Liver (tissue), 9 donors: ENCODE results near the gene CAPN10. TPM values are rescaled to one million over a fixed set of nuclear protein-coding genes. Genes with fewer than 3 reads are reported as not detected.

Experiments used
- DNase-seq: peaks from one replicate; pipeline ENCODE4 v3.0.0-alpha.2; 2017; ENCODE audit warnings: low spot score
- H3K27ac ChIP-seq, 2 donors: one replicate each; pipeline ENCODE4 v1.7.0; 2013; ENCODE audit warnings: inconsistent platforms in 2 of 2, low read length in 2 of 2, control low read depth in 1 of 2, low read depth in 1 of 2, mild to moderate bottlenecking in 1 of 2
- H3K27me3 ChIP-seq, 4 donors: one replicate each; pipeline versions ENCODE4 v1.6.1 to v1.7.0; 2013; ENCODE audit warnings: low read length in 3 of 4, inconsistent platforms in 1 of 4, mild to moderate bottlenecking in 1 of 4, moderate library complexity in 1 of 4; ENCODE audit not compliant: control insufficient read depth in 4 of 4, insufficient read depth in 4 of 4
- H3K36me3 ChIP-seq, 4 donors: one replicate each; pipeline versions ENCODE4 v1.6.1 to v1.7.0; 2013; ENCODE audit warnings: low read length in 3 of 4, mild to moderate bottlenecking in 3 of 4, low read depth in 1 of 4, moderate library complexity in 1 of 4; ENCODE audit not compliant: control insufficient read depth in 4 of 4, insufficient read depth in 3 of 4
- H3K4me1 ChIP-seq, 4 donors: one replicate each; pipeline versions ENCODE4 v1.6.1 to v1.7.0; 2013; ENCODE audit warnings: low read length in 3 of 4, mild to moderate bottlenecking in 3 of 4, moderate library complexity in 1 of 4; ENCODE audit not compliant: control insufficient read depth in 4 of 4, insufficient read depth in 4 of 4
- H3K4me3 ChIP-seq, 3 donors: one replicate each; pipeline versions ENCODE4 v1.6.1 to v1.7.0; 2013; ENCODE audit warnings: low read length in 3 of 3, control low read depth in 1 of 3, low read depth in 1 of 3, mild to moderate bottlenecking in 1 of 3
- H3K9ac ChIP-seq, 2 donors: one replicate each; pipeline ENCODE4 v1.7.0; 2013; ENCODE audit warnings: low read length in 2 of 2, mild to moderate bottlenecking in 2 of 2, moderate library complexity in 2 of 2, control low read depth in 1 of 2, low read depth in 1 of 2
- H3K9me3 ChIP-seq, 4 donors: one replicate each; pipeline versions ENCODE4 v1.6.1 to v1.7.0; 2013; ENCODE audit warnings: low read length in 3 of 4; ENCODE audit not compliant: control insufficient read depth in 4 of 4
- CTCF ChIP-seq: fragments of 150-350 bp; IDR thresholded peaks from 2 replicates; pipeline ENCODE4 v1.5.1; 2017; ENCODE audit warnings: improper control_type of control experiment, low read depth, low read length; ENCODE audit not compliant: missing input control
- EGR1 ChIP-seq, 2 donors: IDR thresholded peaks; 2 replicates each; pipeline ENCODE4 v1.6.1; 2016 to 2018; ENCODE audit warnings: antibody characterized with exemption in 2 of 2, low read depth in 2 of 2
- FOXA2 ChIP-seq: IDR thresholded peaks from 2 replicates; pipeline ENCODE4 v1.6.1; 2016; ENCODE audit warnings: antibody characterized with exemption
- HNF4A ChIP-seq, 2 donors: conservative IDR thresholded peaks; 2 replicates each; pipeline ENCODE4 v1.6.1; 2016; ENCODE audit warnings: antibody characterized with exemption in 2 of 2, mild to moderate bottlenecking in 2 of 2
- NR2F2 ChIP-seq: IDR thresholded peaks from 2 replicates; pipeline ENCODE4 v1.6.1; 2016; ENCODE audit warnings: antibody characterized with exemption
- RAD21 ChIP-seq, 2 donors: IDR thresholded peaks; 2 replicates each; pipeline ENCODE4 v1.6.1; 2016; ENCODE audit warnings: antibody characterized with exemption in 2 of 2, mild to moderate bottlenecking in 2 of 2
- REST ChIP-seq: IDR thresholded peaks from 2 replicates; pipeline ENCODE4 v1.6.1; 2016; ENCODE audit warnings: antibody characterized with exemption, mild to moderate bottlenecking
- RXRA ChIP-seq, 2 donors: IDR thresholded peaks; 2 replicates each; pipeline ENCODE4 v1.6.1; 2017 to 2018; ENCODE audit warnings: antibody characterized with exemption in 2 of 2, mild to moderate bottlenecking in 1 of 2
- TAF1 ChIP-seq: conservative IDR thresholded peaks from 2 replicates; pipeline ENCODE4 v1.6.1; 2016; ENCODE audit warnings: antibody characterized with exemption, mild to moderate bottlenecking
- YY1 ChIP-seq: IDR thresholded peaks from 2 replicates; pipeline ENCODE4 v1.6.1; 2016; ENCODE audit warnings: antibody characterized with exemption, mild to moderate bottlenecking
- ZBTB33 ChIP-seq: IDR thresholded peaks from 2 replicates; pipeline ENCODE4 v1.6.1; 2016; ENCODE audit warnings: antibody characterized with exemption
- WGBS: extraction: QIAGEN DNeasy Blood & Tissue Kit; methylation state at CpG from one replicate; pipeline ENCODE4 v1.1.7; 2013; 5-methylcytosine and 5-hydroxymethylcytosine counted together
- polyA plus RNA-seq, 2 donors: library from polyadenylated mRNA; stranded (reverse) in 1 of 2; unstranded in 1 of 2; fragments of 200-250 nt in 1 of 2; fragments of >200 nt in 1 of 2; fragmentation: Nextera tagmentation in 1 of 2; extraction: Ambion mirVana in 1 of 2; gene quantifications; one replicate each; pipeline versions ENCODE4 v1.2.1 to v1.2.3, GENCODE V29; 2013 to 2015
- total RNA-seq, 2 donors: library from RNA; depleted of rRNA; stranded (reverse); fragments of >200 nt; gene quantifications; one replicate each; pipeline ENCODE4 v1.2.3, GENCODE V29; 2014
- donor health status: healthy.
- donor health status: healthy.
- donor health status: healthy.
- donor health status: healthy.
- donor health status: healthy.

The CAPN10 gene
- total and polyA plus RNA-seq, 4 donors: 4.8 to 11.3 (median 6.5) TPM

GRCh38 chr2:240605867-240606743 is 19.6 kb downstream of the CAPN10 start (continued):
- no peak for TF ChIP-seq CTCF
- no peak for TF ChIP-seq FOXA2
- TF ChIP-seq YY1: no peak

- 87% methylated on average over 10 of the region's 10 CpGs for WGBS
- DNase-seq: no peak
These were observed 25.2 kb downstream of the CAPN10 start for GRCh38 chr2:240611601-240612210.

More at GRCh38 chr2:240611601-240612210, 25.2 kb downstream of the CAPN10 start:
- peaks cover 0 to 3% (median 0%) of the 10 kb centered on the region in 4 donors for H3K4me1 ChIP-seq
- H3K27me3 ChIP-seq: no peaks in the 10 kb centered on the region
- no peak overlapping the region for H3K27ac ChIP-seq
- TF ChIP-seq FOXA2 (no peak), EGR1 (IDR thresholded peaks at IDR 0.05; ENCODE audit: low read depth in 2 of 2) (no peak), NR2F2 (no peak), TAF1 (no peak), HNF4A (conservative IDR thresholded peaks at IDR 0.05) (no peak), RXRA (IDR thresholded peaks at IDR 0.05) (no peak), CTCF (no peak), RAD21 (IDR thresholded peaks at IDR 0.05) (no peak), REST (no peak), YY1 (no peak), ZBTB33 (no peak)
- no peaks in the 10 kb centered on the region for H3K36me3 ChIP-seq
- no peak overlapping the region for H3K9ac ChIP-seq
- no peaks in the 10 kb centered on the region for H3K9me3 ChIP-seq
- H3K4me3 ChIP-seq: no peak overlapping the region
